Endothelial cell of umbilical vein (primary cell): ENCODE data around the gene SYT7. TPM values are rescaled to one million over a fixed set of nuclear protein-coding genes. Genes with fewer than 3 reads are reported as not detected.

ENCODE experiments used
- BruUV-seq: library from RNA; stranded (reverse); fragments of 400-500 nt; replicated peaks from 2 replicates; lab custom pipeline; 2021; lab: Mats Ljungman, UMichigan
- CTCF ChIA-PET: fragments of 300-600, 350-600 bp; sonication (Branson Sonifier 250); formaldehyde crosslinking; loops from one replicate; lab custom pipeline; 2021; ENCODE audit warnings: antibody characterized with exemption, inconsistent platforms; lab: Charles Lee
- POLR2A ChIA-PET: fragments of 300-600, 350-600 bp; sonication (Branson Sonifier 250); formaldehyde crosslinking; loops from one replicate; lab custom pipeline; 2021; ENCODE audit warnings: antibody characterized with exemption, inconsistent platforms; lab: Charles Lee
- DNase-seq: peaks from one replicate; pipeline ENCODE4 v3.0.0-alpha.2; 2011; ENCODE audit warnings: low read depth, low spot score
- FAIRE-seq: peaks from 2 replicates; lab custom pipeline; 2011; peaks lifted over from hg19 to GRCh38; lab: Jason Lieb, UNC
- H2AFZ ChIP-seq: 2 replicates; pipeline ENCODE4 v1.6.0; 2012; ENCODE audit warnings: low read depth, low read length, control low read depth, inconsistent platforms
- H3K27ac ChIP-seq: 2 replicates; pipeline ENCODE4 v1.5.1; 2011; ENCODE audit warnings: low read depth, mild to moderate bottlenecking, control low read depth, low read length, moderate library complexity; ENCODE audit not compliant: insufficient read depth
- H3K27me3 ChIP-seq, 2 experiments: 2 replicates each; pipeline versions ENCODE4 v1.6.0 to v1.6.1; 2011; ENCODE audit warnings: low read length in 2 of 2, mixed read lengths in 1 of 2; ENCODE audit not compliant: control insufficient read depth in 2 of 2, insufficient read depth in 2 of 2
- H3K36me3 ChIP-seq, 2 experiments: 2 replicates in 1 of 2; 3 replicates in 1 of 2; pipeline ENCODE4 v1.5.1; 2011; ENCODE audit warnings: low read length in 2 of 2, mild to moderate bottlenecking in 1 of 2, moderate library complexity in 1 of 2; ENCODE audit not compliant: control insufficient read depth in 2 of 2, insufficient read depth in 2 of 2; ENCODE audit errors: extremely low read depth in 1 of 2
- H3K4me1 ChIP-seq: 3 replicates; pipeline ENCODE4 v1.5.1; 2011; ENCODE audit warnings: mild to moderate bottlenecking, low read length; ENCODE audit not compliant: control insufficient read depth, insufficient read depth; ENCODE audit errors: extremely low read depth
- H3K4me2 ChIP-seq: 2 replicates; pipeline ENCODE4 v1.6.1; 2011; ENCODE audit warnings: low read length, control low read depth, mixed read lengths; ENCODE audit not compliant: insufficient read depth
- H3K4me3 ChIP-seq, 3 experiments: fragments of 200-600 bp in 1 of 3; sonication (generic), shearing (Covaris generic) in 1 of 3; replicated peaks in 1 of 3; 2 replicates each; pipeline ENCODE4 v1.5.1; 2011 to 2016; ENCODE audit warnings: control low read depth in 3 of 3, low read length in 3 of 3, mild to moderate bottlenecking in 2 of 3, inconsistent platforms in 1 of 3, low read depth in 1 of 3, moderate library complexity in 1 of 3; ENCODE audit not compliant: insufficient read depth in 1 of 3
- H3K79me2 ChIP-seq: 2 replicates; pipeline ENCODE4 v1.6.0; 2012; ENCODE audit warnings: low read length, inconsistent platforms; ENCODE audit not compliant: control insufficient read depth, insufficient read depth
- H3K9ac ChIP-seq: replicated peaks from 2 replicates; pipeline ENCODE3; 2011; ENCODE audit warnings: low read length, control low read depth; ENCODE audit not compliant: insufficient read depth; ENCODE audit errors: extremely low read depth
- H3K9me1 ChIP-seq: replicated peaks from 3 replicates; pipeline ENCODE4 v1.6.0; 2011; ENCODE audit warnings: mild to moderate bottlenecking, low read length; ENCODE audit not compliant: control insufficient read depth, insufficient read depth; ENCODE audit errors: extremely low read depth
- H3K9me3 ChIP-seq: replicated peaks from 2 replicates; pipeline ENCODE4 v1.5.1; 2012; ENCODE audit warnings: low read length, inconsistent platforms; ENCODE audit not compliant: control insufficient read depth, insufficient read depth
- H4K20me1 ChIP-seq: replicated peaks from 2 replicates; pipeline ENCODE3; 2011; ENCODE audit warnings: mild to moderate bottlenecking, low read length; ENCODE audit not compliant: control insufficient read depth, insufficient read depth; ENCODE audit errors: extremely low read depth
- EZH2 ChIP-seq: IDR thresholded peaks from 2 replicates; pipeline ENCODE4 v1.6.1; 2012; ENCODE audit warnings: borderline replicate concordance, low read depth, mild to moderate bottlenecking, moderate library complexity, low read length, inconsistent platforms; ENCODE audit not compliant: severe bottlenecking
- FOS ChIP-seq: IDR thresholded peaks from 2 replicates; pipeline ENCODE4 v1.6.1; 2011; ENCODE audit warnings: mild to moderate bottlenecking, low read length, moderate library complexity, borderline replicate concordance; ENCODE audit not compliant: insufficient read depth
- GATA2 ChIP-seq: IDR thresholded peaks from 2 replicates; pipeline ENCODE4 v1.7.0; 2011; ENCODE audit warnings: low read depth, mild to moderate bottlenecking, moderate library complexity, mixed read lengths, low read length; ENCODE audit not compliant: insufficient read length, insufficient read depth
- JUN ChIP-seq: IDR thresholded peaks from 2 replicates; pipeline ENCODE4 v1.6.1; 2011; ENCODE audit warnings: borderline replicate concordance, low read depth; ENCODE audit not compliant: insufficient read length, insufficient read depth
- MAX ChIP-seq: IDR thresholded peaks from 2 replicates; pipeline ENCODE4 v1.6.1; 2011; ENCODE audit not compliant: insufficient read depth, insufficient read length
- MYC ChIP-seq: IDR thresholded peaks from one replicate; pipeline ENCODE4 v1.6.1; 2011; ENCODE audit warnings: mild to moderate bottlenecking, low read depth, low read length
- POLR2A ChIP-seq: IDR thresholded peaks from 2 replicates; pipeline ENCODE4 v1.6.1; 2012; ENCODE audit warnings: low read depth, mild to moderate bottlenecking, control low read depth, low read length
- POLR2AphosphoS5 ChIP-seq: IDR thresholded peaks from 2 replicates; pipeline ENCODE4 v1.6.1; 2012; ENCODE audit warnings: low read depth, mild to moderate bottlenecking, control low read depth, low read length, moderate library complexity; ENCODE audit not compliant: insufficient read depth
- dilution Hi-C: fragments of 300-500 bp; cut with MboI; formaldehyde crosslinking; loops from one replicate; pipeline ENCODE4 v1.15.0; 2019; ENCODE audit warnings: low sequenced_read_pairs; ENCODE audit not compliant: extremely low pct_ligation_motif_present
- intact Hi-C: fragments of 100-400 bp; cut with micrococcal nuclease; formaldehyde crosslinking; loops from one replicate; pipeline ENCODE4 v1.10.0; 2022
- polyA plus RNA-seq, 4 experiments: library from polyadenylated mRNA; depleted of rRNA in 3 of 4; stranded (reverse) in 3 of 4; unstranded in 1 of 4; fragments of >200 nt; gene quantifications; 2 replicates each; pipeline versions ENCODE4 v1.2.1 to v1.2.3, GENCODE V29; 2011 to 2012; ENCODE audit warnings: missing spikeins in 1 of 4
- total RNA-seq: library from RNA; stranded (reverse); gene quantifications from 2 replicates; pipeline ENCODE4 v1.2.3, GENCODE V29; 2021
- TF ChIP-seq, protein P1 (sequence below), 2 donors: IDR thresholded peaks; 1 replicate in 1 of 2; 2 replicates in 1 of 2; pipeline ENCODE4 v1.5.1; 2011; ENCODE audit warnings: low read length in 2 of 2, mild to moderate bottlenecking in 2 of 2, moderate library complexity in 2 of 2, control low read depth in 1 of 2, inconsistent platforms in 1 of 2, low read depth in 1 of 2; ENCODE audit not compliant: insufficient read depth in 1 of 2; ENCODE audit errors: extremely low read depth in 1 of 2

SYT7 gene
- total and polyA plus RNA-seq, 2 donors (not counting 3 experiments of a cell fraction or from before 2014, with no cell fraction given): 0.08 to 0.55 TPM

GRCh38 chr11:61592176-61592575 is 11.3 kb upstream of the SYT7 start:
- no peak overlapping the region for H3K27ac ChIP-seq
- H4K20me1 ChIP-seq: no peaks in the 10 kb centered on the region
- H3K9me1 ChIP-seq: no peaks in the 10 kb centered on the region
- POLR2A ChIA-PET: no interaction called here
- no peak overlapping the region for H3K9ac ChIP-seq
- H3K4me1 ChIP-seq: peaks cover 13% of the 10 kb centered on the region
- H3K36me3 ChIP-seq: no peaks in the 10 kb centered on the region
- no peak overlapping the region for H2AFZ ChIP-seq
- no peak overlapping the region for H3K4me2 ChIP-seq
- no peak for TF ChIP-seq JUN
- TF ChIP-seq GATA2: no peak
- no peak for TF ChIP-seq MYC
- no peak for TF ChIP-seq MAX
- TF ChIP-seq, protein P1, sequence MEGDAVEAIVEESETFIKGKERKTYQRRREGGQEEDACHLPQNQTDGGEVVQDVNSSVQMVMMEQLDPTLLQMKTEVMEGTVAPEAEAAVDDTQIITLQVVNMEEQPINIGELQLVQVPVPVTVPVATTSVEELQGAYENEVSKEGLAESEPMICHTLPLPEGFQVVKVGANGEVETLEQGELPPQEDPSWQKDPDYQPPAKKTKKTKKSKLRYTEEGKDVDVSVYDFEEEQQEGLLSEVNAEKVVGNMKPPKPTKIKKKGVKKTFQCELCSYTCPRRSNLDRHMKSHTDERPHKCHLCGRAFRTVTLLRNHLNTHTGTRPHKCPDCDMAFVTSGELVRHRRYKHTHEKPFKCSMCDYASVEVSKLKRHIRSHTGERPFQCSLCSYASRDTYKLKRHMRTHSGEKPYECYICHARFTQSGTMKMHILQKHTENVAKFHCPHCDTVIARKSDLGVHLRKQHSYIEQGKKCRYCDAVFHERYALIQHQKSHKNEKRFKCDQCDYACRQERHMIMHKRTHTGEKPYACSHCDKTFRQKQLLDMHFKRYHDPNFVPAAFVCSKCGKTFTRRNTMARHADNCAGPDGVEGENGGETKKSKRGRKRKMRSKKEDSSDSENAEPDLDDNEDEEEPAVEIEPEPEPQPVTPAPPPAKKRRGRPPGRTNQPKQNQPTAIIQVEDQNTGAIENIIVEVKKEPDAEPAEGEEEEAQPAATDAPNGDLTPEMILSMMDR (IDR thresholded peaks at IDR 0.05; ENCODE audit: extremely low read depth in 1 of 2, insufficient read depth in 1 of 2, low read depth in 1 of 2, low read length in 2 of 2): no peak
- TF ChIP-seq EZH2: no peak
- no peak for TF ChIP-seq POLR2A
- TF ChIP-seq POLR2AphosphoS5: no peak
- no peak for TF ChIP-seq FOS
- H3K9me3 ChIP-seq: no peaks in the 10 kb centered on the region
- CTCF ChIA-PET: interaction anchor here (1.6 kb wide), 1 partner anchor 11 kb away, joined by 5 read pairs; the partner anchor contains the start of gene SYT7
- FAIRE-seq (no peak), DNase-seq (no peak)
- intact Hi-C loops (no loop called here), dilution Hi-C loops (no loop called here)
- H3K27me3 ChIP-seq: peaks cover 9 to 20% of the 10 kb centered on the region in 2 experiments
- no peak overlapping the region for H3K4me3 ChIP-seq
- H3K79me2 ChIP-seq: no peaks in the 10 kb centered on the region
- no TSS peak for BruUV-seq
